Fibroblast of mammary gland (primary cell): ENCODE measurements around the gene MAPRE3.

Source experiments
- DNase-seq: peaks from one replicate; pipeline ENCODE4 v3.0.0-alpha.2; 2010; ENCODE audit warnings: low read depth
- H3K4me3 ChIP-seq: 2 replicates; pipeline ENCODE4 v1.5.1; 2011; ENCODE audit warnings: low read depth, mild to moderate bottlenecking, low read length, moderate library complexity; ENCODE audit not compliant: control insufficient read depth
- CTCF ChIP-seq: conservative IDR thresholded peaks from 2 replicates; pipeline ENCODE4 v1.5.1; 2011; ENCODE audit warnings: low read depth, low read length, inconsistent platforms; ENCODE audit not compliant: control insufficient read depth, insufficient read depth

The MAPRE3 gene

DNA sequence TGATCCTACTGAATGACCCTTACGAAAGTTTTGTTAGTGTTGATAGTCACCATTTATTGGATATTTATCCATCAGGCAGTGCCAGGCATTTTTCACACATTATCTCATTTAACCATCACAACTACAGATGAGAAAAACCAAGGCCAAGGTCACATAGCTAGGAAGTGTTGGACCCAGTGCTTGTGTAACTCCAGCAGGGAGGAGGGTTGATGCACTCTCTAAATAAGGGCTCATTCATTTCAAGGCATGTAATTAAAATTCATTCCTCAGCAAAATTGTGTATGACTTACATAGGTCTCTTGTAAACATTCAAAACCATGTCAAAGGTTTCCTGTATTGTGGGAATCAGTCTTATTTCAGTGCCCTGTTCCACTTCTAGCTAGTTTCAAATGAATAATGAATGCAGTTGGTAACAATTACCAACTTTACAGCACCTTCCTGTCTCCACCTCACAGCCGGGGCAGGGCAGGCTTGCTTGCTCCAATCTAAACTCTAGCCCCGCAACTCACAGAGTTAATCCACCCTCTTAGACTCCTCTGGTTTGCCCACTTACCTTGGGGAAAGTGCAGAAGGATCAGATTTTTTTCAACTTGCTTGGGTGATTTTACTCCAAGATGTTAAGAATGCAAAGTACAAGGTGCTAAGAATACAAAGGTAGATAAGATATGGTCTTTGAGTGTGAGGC is 5.8 kb upstream of the MAPRE3 start:
- TF ChIP-seq CTCF, result no peak
- no peak overlapping the region for H3K4me3 ChIP-seq
- DNase-seq, result no peak

GRCh38 chr2:26968001-26968400 is 2.4 kb upstream of the MAPRE3 start:
- no peak for DNase-seq
- H3K4me3 ChIP-seq, result no peak overlapping the region
- no peak for TF ChIP-seq CTCF

DNA sequence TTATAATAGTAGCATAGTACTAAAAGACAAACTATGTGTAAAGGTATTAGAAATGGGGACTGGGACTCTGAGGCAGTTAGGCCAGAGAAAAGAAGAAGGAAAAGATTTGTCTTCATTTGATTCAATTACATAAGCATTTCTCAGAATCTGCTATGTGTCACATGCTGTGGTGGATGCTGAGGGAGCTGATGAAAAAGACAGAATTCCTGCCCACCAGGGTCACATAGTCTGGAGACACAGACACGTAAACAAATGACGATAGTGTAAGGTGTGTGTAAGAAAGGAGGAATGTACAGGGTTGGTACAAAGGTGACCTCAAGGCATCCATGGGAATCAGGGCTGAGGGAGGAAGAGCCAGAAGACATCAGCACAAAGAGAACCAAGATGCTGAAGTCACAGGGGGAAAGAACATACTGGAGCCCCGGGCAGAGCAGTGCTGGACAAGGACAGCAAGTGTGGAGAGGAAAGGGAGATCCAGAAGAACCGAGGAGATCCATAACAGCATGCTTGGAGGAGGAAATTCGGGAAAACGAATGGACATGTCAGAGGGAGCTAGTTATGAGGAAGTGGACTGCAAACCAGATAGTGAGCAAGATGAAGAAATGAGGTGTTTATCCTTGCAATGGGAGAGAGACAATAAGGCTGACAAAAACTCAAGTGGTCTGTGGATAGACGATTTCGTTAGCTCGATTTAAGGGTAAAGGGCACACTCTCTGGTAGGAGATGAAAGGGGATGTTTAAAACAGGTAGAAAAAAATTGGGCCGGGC is 1.2 kb upstream of the MAPRE3 start:
- H3K4me3 ChIP-seq, result no peak overlapping the region
- no peak for DNase-seq
- TF ChIP-seq CTCF, result no peak

DNA sequence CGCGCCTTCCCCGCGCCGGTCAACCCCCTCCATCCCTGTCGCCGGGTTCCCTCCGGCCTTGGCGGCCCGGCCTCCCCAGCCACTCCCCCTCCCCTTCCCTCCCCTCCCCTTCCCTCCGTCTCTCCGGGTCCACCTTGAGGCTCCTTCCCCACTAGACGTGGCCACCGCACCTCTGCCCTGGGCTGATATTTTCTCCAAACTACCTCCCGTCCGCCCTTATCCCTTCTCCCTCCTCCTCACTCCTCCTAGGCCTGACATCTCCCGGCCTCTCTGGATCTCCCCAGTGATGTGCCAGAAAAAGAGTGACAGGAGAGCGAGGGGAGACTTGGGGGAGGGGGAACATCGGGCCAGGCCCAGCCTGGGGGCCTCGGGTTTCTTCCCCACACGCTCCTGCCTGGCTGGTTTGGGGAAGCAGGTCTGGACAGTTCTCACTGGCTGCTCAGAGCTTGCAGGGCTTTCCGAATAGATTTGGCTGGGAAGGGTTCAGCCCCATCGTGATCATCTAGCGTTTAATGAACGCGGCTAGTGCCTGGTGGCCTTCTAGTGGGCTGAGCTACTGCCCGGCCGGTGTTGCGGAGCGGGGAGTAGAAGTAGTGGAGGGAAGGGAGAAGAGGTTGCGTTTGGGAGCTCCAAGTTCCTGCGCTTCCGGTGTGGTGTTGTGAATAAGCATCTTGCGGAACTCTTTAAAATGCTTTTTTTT is 641 bp downstream of the MAPRE3 start:
- TF ChIP-seq CTCF, result no peak
- peak; percentile 41 for DNase-seq
- H3K4me3 ChIP-seq, result peak overlapping the region; percentile 73

DNA sequence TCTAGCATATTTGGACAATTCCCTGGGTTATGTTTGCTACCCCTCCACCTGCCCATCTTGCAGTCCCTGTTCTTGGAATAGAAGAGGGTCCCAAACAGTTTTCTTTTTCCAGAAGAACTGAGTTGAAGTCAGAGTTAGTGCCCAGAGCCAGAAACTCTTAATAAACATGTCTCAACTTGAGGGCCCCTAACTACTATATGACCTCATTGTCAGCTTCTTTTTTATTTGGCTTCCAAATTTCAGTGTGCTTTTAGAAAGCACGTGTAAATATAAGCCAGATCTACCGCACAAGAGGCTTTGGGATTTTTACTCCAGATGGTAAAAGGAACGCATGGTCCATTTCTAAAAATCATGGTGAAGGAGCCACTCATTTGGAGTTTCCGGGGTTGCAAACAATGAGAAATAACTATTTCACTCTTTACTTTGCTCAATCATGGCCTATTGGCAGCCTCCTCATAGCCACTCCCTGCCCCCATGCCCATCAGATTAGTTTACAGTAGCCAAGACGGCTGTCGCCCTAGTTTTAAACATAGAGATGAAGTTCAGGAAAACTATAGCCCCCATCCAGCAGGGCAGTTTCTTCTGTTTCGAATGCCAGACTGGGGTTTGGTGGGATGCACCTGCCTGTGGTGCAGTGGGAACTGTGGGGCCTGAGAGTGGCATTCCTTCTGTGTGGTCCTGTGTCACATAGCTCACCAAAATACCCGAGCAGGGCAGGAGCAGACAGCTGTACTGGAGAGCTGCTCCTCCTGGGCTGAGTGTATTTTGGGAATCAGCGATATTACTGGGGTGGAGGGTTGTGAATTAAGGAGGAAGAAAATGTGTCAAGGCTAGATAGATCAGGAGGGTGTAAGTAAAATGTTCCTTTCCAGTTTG is 1.7 kb downstream of the MAPRE3 start:
- TF ChIP-seq CTCF, result no peak
- DNase-seq, result no peak
- peak overlapping the region; percentile 73 for H3K4me3 ChIP-seq

DNA sequence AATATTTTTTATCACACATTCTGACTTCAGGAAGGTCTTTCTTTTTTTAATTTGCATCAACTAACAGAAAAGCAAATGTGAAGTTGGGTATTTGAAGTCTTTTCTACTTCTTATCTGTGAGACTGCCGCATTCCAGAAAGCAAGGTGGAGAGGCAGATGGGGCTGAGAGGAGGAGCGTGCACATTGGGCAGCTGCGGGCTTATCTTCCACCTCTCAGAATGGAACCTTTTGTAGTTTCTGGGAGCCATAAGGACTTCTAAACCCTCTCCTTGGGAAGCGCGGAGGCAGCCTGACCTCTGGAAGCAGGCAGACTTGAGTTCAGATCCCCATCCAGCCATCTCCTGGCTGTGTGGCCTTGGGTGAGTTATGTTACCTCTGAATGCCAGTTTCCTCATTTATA is 3.9 kb downstream of the MAPRE3 start:
- DNase-seq, result no peak
- H3K4me3 ChIP-seq, result no peak overlapping the region
- TF ChIP-seq CTCF, result no peak
